ENCODE results near the gene FOXA1.

- no peak for TF ChIP-seq GATA2 (IDR thresholded peaks at IDR 0.05; ENCODE audit: low read depth, low read length)
- no peak for TF ChIP-seq GATA3 (IDR thresholded peaks at IDR 0.05; ENCODE audit: low read depth, low read length)
Measured at GRCh38 chr14:37580146-37580545, 14.9 kb downstream of the FOXA1 start.
